GM21529 (cell line): Measurements from ENCODE around the gene NBEA.

ENCODE experiments used
- ATAC-seq: cut with Tn5 transposase; IDR thresholded peaks from one replicate; pipeline ENCODE4 v1.9.1; 2021; ENCODE audit not compliant: unreplicated experiment

Gene NBEA

GRCh38 chr13:35164324-35164932 is 222.4 kb downstream of the NBEA start:
- ATAC-seq: peak; percentile 71

- no peak for ATAC-seq
Observed at GRCh38 chr13:35165205-35165604, 223.1 kb downstream of the NBEA start.

GRCh38 chr13:35179494-35179893 is 237.4 kb downstream of the NBEA start:
- ATAC-seq: no peak

- ATAC-seq: no peak
Observed at GRCh38 chr13:35179920-35180663, 238.0 kb downstream of the NBEA start.

- no peak for ATAC-seq
Observed at GRCh38 chr13:35190241-35190640, 248.2 kb downstream of the NBEA start.

GRCh38 chr13:35191883-35192282 is 249.8 kb downstream of the NBEA start:
- ATAC-seq: no peak

- ATAC-seq: no peak
Observed at GRCh38 chr13:35198613-35199200, 256.6 kb downstream of the NBEA start.

GRCh38 chr13:35208587-35208986 is 266.5 kb downstream of the NBEA start:
- no peak for ATAC-seq

GRCh38 chr13:35210261-35210660 is 268.2 kb downstream of the NBEA start:
- no peak for ATAC-seq

- no peak for ATAC-seq
Observed at GRCh38 chr13:35211949-35212348, 269.9 kb downstream of the NBEA start.

GRCh38 chr13:35213911-35214310 is 271.8 kb downstream of the NBEA start:
- ATAC-seq: no peak

- no peak for ATAC-seq
Observed at GRCh38 chr13:35216131-35216530, 274.1 kb downstream of the NBEA start.

GRCh38 chr13:35219021-35219420 is 277.0 kb downstream of the NBEA start:
- no peak for ATAC-seq

- ATAC-seq: no peak
Observed at GRCh38 chr13:35225159-35225558, 283.1 kb downstream of the NBEA start.

GRCh38 chr13:35225582-35225981 is 283.5 kb downstream of the NBEA start:
- ATAC-seq: no peak

- ATAC-seq: no peak
Observed at GRCh38 chr13:35228536-35228935, 286.5 kb downstream of the NBEA start.

- no peak for ATAC-seq
Observed at GRCh38 chr13:35231426-35231825, 289.4 kb downstream of the NBEA start.

- ATAC-seq: no peak
Observed at GRCh38 chr13:35238274-35238673, 296.2 kb downstream of the NBEA start.

GRCh38 chr13:35252536-35253205 is 310.6 kb downstream of the NBEA start:
- ATAC-seq: peak; percentile 92

GRCh38 chr13:35255241-35255640 is 313.2 kb downstream of the NBEA start:
- ATAC-seq: no peak

GRCh38 chr13:35256459-35257148 is 314.5 kb downstream of the NBEA start:
- no peak for ATAC-seq
